NCI-H2196 treated with DMSO at 0.1 percent for 48 hours (cell line): ENCODE results near the gene SMOC1.
A peak's percentile ranks its signal among the peaks of the same experiment; 100 is the strongest.

Experiments
- DNase-seq: peaks from one replicate; lab custom pipeline; 2025; ENCODE audit not compliant: unreplicated experiment; lab: John Stamatoyannopoulos, UW

The SMOC1 gene, protein sequence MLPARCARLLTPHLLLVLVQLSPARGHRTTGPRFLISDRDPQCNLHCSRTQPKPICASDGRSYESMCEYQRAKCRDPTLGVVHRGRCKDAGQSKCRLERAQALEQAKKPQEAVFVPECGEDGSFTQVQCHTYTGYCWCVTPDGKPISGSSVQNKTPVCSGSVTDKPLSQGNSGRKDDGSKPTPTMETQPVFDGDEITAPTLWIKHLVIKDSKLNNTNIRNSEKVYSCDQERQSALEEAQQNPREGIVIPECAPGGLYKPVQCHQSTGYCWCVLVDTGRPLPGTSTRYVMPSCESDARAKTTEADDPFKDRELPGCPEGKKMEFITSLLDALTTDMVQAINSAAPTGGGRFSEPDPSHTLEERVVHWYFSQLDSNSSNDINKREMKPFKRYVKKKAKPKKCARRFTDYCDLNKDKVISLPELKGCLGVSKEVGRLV

DNA sequence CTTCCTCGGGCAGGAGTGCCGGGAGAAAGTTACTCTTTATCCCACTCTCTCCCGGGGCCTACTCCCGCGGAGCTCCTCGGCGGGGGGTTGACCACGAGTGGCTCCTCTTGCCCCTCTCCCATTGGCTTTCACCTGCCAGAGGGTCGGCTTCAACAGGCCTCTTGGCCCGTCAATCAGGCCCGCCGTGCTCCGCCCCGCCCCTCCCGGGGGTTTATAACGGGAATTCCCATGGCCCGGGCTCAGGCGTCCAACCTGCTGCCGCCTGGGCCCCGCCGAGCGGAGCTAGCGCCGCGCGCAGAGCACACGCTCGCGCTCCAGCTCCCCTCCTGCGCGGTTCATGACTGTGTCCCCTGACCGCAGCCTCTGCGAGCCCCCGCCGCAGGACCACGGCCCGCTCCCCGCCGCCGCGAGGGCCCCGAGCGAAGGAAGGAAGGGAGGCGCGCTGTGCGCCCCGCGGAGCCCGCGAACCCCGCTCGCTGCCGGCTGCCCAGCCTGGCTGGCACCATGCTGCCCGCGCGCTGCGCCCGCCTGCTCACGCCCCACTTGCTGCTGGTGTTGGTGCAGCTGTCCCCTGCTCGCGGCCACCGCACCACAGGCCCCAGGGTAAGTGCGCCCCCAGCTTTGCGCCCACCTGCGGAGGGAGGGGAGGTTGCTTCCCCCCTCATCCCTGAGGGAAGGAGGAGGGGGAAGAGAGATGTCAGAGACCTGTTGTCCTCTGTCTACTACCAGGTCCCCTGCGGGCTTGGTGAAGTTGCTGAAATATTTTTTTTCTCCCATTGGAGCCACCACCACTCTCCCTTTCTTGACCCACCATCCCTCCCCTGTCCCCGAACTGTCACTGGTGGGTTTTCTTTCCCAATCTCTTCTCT, at the start of gene SMOC1:
TSS of gene SMOC1 (plus strand) at position 242 of the 869 bp plus-strand sequence. CDS start at position 505, 263 bp downstream.
- peak; percentile 87 for DNase-seq

DNA sequence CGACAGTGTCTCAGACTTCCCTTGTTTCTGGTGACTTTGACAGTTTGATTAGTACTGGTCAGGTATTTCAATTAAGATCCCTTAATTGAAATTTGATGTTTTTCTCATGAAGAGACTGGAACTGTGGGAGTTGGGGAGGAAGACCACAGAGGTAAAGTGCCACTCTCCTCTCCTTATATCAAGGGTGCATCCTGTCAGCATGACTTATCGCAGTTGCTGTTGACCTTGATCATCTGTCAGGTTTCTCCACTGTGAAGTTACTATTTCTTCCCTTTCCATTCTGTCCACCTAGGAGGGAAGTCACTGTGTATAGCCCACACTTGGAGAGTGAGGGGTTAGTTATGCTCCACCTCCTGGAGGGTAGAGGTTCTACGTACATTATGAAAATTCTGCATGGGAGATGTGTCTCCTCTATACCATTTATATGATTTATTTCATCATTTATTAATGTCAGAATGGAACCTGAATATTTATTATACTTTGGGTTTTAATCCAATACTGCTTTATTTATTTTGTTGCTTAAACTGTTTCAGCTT, 40.3 kb upstream of the SMOC1 start:
- no peak for DNase-seq

DNA sequence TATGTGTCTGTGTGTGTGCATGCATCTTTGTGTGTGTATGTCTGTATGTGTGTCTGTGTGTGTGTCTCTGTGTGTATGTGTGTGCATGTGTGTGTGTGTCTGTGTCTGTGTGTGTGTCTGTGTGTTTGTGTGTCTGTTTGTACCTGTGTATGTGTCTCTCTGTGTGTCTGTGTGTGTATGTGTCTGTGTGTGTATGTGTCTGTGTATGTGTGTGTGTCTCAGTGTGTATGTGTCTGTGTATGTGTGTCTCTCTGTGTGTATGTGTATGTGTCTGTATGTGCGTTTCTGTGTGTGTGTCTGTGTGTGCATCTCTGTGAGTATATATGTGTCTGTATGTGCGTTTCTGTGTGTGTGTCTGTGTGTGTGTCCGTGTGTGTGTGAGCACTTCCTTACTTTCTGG, 39.6 kb upstream of the SMOC1 start:
- no peak for DNase-seq

DNA sequence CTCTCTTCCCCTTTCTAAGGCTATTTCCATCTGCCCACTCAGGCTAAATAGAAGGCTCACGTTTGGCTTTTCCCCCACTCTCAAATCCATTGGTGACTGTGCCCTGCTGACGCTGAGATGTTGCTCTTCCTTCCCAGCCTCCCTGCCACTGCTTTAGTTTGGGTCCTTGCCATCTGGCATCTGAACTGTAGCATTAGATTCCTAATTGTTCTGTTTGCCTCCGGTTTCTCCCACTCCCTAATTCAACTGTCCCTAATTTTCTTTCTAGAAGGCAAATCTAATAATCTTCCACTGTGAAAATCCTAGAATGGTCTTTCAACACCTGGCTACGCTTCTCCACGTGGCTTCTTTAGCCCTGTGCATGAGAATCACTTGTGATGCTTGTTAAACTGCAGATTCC, 37.6 kb upstream of the SMOC1 start:
- DNase-seq: no peak

DNA sequence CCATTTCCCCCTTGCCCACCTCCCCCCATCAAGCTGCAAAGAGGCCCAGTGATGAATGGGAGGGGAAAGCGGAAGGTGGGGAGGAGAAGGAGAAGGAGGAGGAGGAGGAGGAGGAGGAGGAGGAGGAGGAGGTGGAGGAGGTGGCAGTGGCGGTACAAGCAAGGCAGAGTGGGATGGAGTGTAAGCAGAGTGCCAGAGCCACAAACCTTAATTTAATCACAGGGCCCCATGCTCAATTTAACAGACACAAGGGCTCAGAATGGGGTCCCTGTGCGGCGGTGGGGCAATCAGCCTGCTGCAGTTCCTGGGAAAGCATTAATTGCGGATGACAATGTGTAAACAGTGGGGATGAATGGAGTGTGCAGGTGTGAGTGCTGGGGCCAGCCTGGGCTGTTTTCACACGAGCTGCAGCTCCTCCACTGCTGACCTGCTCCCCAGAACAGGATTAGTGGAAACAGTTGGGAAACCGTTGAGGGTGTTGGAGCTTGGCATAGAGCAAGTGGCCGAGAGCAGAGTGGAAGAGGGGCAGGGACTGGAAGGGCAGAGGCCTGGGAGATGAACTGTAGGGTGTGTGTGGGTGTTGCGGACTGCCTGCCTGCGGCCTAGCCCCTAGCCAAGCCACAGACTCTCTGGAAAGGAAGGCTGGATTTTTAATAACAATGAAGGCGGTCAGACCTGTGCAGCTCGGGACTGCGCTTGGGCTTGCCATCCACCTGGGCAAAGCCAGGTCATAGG, 36.4 kb upstream of the SMOC1 start:
- no peak for DNase-seq

DNA sequence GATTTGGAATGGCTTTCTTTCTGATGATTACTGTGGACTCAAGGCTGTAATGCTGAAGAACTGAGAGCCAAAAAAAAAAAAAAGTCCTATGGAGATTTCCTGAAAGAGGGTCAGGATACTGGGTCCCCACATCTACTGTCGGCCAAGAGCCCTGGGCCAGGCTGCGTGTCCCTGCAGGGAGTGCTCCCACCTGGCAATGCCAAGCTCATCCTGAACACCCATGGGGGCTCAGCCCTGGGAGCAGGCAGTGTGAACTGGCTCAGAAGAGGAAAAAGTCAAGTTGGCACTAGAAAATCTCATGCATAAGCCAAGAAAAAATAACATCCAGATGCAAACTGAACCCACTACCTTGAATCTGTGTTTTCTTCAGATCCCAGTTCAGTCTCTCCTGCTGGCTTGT, 35.0 kb upstream of the SMOC1 start:
- DNase-seq: no peak

DNA sequence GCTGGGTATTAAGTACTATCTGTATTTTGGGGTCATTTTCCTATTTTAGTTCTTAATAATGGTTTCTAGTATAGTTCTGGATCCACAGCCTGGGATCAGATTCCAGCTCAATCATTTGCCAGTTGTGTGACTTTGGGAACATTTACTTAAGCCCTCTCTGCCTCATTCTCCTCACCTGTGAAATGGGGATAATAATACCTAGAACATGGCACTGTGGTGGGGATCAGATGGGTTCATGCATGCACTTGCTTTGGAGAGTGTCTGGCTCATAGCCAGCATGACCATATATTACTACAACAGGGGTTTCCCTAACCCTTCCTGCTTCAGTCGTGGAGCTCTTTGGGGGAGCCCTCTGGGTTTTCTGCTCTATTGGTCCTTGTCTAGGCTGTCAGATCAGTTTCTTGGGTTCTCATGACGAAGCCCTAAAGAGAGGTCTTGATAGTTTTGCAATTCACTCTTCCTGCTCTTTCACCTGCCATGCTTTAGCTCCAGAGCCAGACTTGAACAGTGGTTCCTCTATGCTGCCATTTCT, 34.1 kb upstream of the SMOC1 start:
- DNase-seq: no peak

DNA sequence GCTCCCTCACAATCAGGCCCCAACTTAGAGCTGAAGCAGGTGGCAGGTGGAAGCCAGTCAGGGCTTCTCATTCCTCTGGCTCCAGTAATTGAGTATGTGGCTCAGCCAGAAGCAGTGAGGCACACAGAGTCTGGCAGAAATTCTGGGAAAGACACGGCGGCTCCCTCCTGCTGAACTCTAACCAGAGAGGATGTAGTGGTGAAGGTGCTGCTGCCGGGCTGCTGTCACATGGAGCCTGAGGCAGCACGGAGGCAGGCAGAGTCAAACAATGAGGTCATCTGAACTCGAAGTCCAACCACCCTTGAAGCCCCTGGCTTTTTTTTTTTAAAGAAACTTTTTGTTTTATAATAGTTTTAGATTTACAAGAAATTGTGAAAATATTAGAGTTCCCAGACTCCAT, 33.4 kb upstream of the SMOC1 start:
- DNase-seq: no peak

DNA sequence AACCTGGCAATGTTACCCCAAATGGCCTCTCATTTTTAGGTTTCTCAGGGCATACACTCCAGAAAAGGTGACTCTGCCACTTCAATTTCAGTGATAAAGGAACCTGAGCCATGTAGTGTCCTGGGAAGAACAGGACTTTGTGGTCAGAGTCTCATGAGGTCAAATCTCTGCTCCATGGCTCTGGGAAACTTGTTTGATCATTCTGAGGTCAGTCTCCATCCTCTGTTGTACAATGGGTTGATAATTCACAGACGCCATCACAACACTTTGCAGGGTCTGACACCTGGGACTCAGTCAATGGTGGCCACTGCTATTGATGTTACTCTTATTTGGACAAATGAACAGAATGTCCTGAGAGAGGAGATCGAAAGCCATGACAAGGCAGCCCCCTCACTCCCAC, 31.1 kb upstream of the SMOC1 start:
- DNase-seq: no peak

DNA sequence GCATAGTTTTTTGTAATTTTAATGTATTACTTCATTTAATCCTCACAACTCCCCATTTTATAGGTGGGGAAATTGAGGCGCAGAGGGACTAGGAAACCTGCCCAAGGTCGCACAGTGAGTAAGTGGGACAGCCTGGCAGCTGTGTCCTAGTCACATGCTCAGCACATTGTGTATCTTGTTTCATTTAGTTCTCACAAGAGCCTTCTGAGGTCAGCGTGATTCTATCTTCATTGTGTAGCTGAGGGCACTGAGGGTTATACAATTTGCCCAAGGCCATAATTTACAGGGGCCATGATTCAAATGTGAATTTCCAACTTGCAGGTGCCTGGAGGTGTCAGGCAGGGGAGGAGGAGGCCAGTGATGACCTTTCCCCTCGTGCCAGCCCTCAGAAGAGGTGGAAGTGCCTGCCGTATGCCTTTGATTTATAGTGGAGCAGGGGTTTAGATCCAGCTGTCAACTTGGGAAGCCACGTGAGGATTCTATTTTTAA, 30.3 kb upstream of the SMOC1 start:
- peak; percentile 50 for DNase-seq

DNA sequence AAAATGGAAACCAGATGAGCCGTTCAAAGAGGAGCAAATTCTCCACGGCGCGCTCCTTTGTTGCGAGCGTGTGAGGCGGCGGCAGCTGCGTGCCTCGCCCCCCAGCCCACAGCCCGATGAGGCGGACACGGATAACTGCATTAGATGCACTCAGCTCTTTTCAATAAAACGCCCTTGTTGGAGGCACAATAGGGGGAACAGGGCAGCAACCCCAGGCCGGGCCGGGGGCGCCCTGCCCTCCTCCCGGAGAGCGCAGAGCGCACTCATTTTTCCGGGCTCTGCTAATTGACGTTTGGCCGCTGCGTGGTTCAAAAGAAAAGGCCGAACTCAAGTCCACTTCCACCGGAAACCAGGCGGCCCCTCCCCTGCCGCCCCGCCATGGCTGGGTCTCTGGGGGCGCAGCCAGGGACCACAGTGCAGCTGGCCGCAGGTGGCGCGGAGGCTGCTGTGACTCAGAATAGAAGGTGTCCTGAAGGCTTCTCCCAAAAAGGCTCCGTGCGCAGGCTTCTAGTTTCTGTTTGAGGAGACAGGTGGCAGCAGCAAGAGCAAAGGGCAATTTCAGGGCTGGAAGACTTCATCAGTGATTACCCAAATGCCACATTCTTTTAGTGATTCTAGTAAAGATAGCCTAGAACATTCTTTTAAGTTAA, 29.0 kb upstream of the SMOC1 start:
- no peak for DNase-seq

DNA sequence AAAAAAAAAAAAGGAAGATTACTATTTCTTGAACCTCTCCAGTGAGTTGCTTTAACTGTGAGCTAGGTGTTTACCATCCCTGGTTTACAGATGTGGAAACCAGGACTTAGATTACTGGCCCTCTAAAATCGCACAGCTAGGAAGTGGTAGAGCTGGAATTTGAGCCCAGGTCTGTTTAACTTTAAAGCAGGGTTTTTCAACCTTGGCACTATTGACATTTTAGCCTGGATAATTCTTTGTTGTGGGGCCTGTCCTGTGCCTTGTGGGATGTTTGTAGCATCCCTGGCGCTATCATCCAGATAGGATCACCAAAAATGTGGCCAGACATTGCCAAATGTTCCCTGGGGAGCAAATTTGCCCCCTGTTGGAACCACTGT, 28.5 kb upstream of the SMOC1 start:
- DNase-seq: no peak

DNA sequence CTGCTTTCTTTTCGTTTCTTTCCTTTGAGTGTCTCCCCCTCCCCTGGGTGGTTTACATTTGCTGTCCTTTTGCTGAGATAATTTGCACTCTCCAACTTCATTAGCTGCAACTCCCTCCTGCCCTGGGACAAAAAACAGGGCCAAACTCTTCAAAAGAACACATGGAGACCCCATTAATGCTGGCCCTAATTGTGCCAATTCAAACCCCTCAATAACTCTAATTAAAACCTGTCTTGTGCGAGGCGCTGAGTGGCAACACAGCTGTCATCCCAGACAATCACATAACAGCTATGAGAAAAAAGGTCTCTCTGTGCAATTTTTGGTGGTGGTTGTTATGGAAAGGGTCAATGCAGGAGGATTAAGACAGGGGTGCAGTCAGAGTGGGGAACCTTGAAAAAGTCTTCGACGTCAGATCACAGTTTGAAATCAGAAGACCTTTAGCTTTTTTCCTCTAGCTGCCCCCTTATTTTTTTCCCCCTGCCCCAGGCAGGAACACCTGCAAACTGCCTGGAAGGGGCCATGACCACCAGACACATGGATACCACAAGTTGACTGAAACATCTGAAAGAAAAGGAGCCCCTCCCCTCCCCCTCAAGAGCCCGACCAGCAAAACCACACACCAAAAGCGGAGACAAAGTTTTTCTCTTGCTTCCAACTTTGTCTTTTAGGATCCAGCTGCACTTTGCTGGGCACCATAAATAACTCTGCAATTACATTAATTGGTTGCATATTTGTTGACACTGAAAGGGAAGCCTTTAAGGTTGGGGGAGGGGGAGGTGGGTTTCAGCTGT, 26.5 kb upstream of the SMOC1 start:
- DNase-seq: no peak

DNA sequence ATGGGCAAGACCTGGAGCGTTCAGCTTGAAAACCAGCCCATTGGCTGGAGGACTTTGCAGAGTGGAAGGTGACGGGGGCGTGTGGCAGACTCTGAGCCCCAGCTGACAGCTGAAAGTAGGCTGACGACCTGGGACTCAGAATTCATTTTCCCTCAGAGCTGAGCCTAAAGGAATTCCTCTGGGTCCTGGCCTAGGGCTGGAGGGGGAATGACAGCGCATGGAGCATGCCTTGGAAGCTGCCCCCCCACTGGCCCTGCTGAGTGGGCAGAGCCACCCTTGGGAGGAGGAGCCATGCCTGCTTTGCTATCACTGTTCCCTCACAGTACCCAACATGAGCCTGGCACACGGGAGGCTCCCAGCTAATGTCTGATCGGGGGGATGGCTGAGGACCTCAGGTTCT, 25.4 kb upstream of the SMOC1 start:
- DNase-seq: no peak

DNA sequence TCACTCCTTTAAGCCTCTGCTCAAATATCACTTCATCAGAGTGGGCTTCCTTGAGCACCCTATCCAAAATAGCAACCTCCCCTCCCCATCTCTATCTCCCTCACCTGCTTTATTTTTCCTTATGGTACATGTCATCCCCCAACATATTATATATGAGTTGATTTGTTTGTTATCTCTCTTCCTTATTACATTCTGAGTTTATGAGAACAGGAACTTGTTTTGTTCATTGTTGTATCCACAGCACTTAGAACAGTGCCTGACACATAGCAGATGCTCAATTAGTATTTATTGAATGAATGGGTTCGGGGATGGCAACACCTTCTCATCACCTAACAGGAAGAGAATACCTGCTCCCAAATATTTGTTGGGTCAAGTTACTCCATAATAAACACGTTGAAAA, 24.6 kb upstream of the SMOC1 start:
- DNase-seq: no peak

DNA sequence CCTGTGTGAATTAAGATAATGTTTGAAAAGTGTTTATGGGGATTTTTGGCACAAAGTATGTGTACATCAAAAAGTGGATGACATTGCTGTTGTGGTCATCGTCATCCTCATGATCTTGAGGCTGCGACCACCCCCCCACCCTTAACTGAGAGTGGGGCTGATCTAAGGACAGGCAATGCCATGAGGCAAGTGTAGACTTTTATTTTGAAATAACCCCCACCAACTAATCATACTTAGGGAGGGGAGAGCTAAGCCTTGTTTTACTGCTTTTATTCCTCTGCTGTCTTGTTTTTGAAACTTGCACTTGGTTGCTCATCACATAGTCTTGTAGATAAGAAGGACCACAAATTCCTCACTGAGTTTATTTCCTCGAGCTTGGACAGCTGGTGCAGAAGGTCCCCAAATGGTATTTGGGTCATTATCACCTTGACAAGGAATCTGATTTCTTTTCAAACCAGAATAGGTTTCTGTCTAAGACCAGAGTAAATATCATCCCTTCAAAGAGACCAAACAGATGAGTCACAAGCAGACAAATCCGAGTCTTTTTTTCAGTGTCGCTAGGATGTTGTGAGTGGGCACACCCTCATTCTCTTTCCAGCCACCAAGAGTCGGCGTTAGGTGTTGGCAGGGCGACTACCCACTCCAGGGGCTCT, 23.9 kb upstream of the SMOC1 start:
- DNase-seq: no peak

DNA sequence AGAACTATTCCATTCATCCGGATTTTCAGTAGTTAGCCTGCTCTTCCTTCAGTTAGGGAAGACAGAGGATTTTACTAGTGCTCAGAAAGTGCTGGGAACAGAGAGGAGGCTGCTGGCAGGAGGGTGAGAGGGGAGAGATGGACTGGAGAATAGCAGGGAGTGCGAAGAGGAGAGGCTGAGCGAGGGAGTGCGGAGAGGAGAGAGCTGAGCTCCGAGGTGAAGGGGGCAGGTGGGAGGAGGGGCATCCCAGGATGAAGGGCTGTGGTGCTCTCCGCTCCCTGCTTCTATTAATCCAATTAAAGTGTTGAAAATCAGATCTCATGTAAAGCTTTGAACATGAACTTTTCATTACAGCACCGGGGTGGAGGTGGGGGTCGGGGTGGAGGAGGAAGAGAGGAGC, 20.4 kb upstream of the SMOC1 start:
- DNase-seq: no peak

DNA sequence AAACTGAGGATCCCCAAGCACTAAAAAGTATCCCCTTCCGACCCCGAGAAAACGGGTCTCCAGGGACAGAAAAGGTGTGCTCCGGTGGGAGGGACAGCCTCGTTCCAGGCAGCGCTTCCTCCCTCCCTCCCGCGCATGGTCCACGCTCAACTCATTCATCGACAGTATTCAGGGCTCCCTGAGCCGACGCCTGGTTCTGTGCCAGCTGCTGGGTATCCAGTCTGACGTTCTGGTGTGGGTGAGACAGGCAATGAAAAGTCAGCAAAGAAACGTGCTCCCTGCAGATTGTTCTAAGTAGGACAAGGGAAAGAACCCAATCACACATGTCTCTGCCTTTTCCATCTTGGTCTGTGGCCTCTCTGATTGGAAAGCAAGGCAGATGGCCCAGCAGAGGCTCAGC, 19.6 kb upstream of the SMOC1 start:
- no peak for DNase-seq

DNA sequence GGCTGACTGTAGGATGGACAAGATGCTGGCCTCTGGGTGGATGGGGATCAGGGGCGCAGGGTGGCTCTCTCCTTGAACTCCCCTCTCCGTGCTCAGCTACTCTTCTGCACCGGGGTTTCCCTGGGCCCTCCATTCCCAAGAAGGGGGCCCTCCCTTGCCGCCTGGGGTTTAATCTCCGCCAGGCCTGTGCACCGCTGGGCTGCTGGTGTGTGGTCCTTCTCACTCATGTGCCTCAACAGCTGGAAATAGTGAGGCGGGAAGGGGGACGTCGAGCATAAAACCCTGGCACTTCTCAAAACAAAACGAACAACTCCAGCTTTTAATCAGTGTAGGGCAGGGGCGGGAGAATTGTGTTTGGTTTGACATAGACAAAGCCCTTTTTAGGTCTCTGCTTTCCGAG, 19.0 kb upstream of the SMOC1 start:
- DNase-seq: no peak
